Measurements from ENCODE around the gene JDP2. TPM values are rescaled to one million over a fixed set of nuclear protein-coding genes. Genes with fewer than 3 reads are reported as not detected.

The JDP2 gene
- total RNA-seq, 1 experiment from 2014 or later, result 76.1 TPM

DNA sequence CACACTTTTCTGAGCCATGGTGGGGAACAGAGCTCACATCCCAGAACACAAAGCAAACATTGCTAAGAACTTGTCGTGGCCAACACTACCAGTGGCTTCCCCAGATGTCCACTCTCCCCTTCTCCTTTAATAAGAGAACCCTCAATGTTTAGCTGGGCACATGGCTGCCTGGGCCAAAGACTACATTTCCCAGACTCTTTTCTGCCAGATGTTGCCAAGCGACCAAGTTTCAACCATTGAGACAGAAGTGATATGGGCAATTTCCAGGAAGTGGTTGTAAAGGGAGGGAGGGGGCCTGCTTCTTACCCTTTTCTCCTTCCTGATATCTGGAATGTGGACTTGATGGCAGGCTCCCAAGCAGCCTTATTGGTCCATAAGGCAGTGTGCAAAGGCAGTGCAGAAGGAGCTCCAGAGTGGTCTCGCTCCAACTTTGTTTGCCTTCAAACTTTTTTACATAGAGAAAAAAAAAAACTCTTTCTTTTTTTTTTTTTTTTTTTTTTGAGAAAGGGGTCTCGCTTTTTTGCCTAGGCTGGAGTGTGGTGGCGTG is 24.9 kb upstream of the JDP2 start:
- no peak for DNase-seq
- Histone ChIP-seq H3K9me3 (no peaks in the 10 kb centered on the region), H3K27me3 (no peaks in the 10 kb centered on the region), H3K36me3 (no peaks in the 10 kb centered on the region), H3K4me3 (no peak overlapping the region)

DNA sequence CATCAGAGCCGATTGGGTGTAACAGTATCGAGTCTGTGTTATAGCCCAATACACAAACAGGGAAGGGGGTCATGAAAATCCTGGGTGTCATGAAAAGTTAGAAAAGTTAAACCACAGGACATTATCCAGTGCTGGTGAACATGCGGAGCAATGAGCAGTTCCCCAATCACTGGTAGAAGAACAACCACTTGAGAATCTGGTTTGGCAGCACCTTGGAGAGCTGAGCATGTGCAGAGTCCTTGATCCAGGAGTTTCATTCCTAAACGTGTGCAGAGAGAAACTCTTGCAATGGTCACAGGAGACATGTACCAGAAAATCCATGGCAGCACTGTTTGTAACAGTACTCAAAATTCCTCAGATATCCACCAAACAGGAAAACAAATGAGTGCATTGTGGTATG is 23.0 kb upstream of the JDP2 start:
- DNase-seq, result no peak
- no peaks in the 10 kb centered on the region for H3K36me3 ChIP-seq
- H3K4me3 ChIP-seq, result no peak overlapping the region
- H3K9me3 ChIP-seq, result no peaks in the 10 kb centered on the region
- no peaks in the 10 kb centered on the region for H3K27me3 ChIP-seq

DNA sequence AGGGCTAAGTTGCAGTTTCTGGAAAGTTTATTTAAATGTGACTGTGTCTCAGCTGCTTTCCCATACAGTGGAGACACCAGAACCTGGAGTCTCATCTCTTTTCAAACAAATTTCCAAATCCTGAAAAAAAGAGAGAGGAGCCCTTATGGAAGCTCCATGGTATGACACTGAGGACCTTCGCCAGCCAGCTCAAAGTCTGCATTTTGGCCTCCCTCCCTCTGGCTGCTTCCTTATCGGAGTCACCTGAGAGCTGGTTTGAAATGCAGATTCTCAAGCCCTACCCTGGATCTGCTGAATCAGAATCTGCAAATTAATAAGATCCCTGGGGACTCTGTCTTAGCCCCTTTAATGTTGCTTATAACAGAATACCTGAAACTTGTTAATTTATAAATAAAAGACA is 21.7 kb upstream of the JDP2 start:
- DNase-seq, result no peak
- Histone ChIP-seq H3K27me3 (no peaks in the 10 kb centered on the region), H3K4me3 (no peak overlapping the region), H3K36me3 (no peaks in the 10 kb centered on the region), H3K9me3 (no peaks in the 10 kb centered on the region)

DNA sequence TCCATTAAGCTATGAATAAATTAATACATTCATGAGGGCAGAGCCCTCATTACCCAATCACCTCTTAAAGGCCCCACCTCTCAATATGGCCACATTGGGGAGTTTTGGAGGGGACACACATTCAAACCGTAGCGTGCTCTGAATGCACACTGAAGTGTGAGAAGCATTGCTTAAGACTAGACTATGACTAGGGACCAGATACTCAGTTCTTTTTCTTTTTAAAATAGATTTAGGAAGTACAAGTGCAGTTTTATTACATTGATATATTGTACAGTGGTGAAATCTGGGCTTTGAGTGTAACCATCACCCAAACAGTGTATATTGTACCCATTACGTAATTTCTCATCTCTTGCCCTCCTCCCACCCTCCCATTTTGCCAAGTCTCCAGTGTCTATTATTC is 21.0 kb upstream of the JDP2 start:
- Histone ChIP-seq H3K36me3 (no peaks in the 10 kb centered on the region), H3K4me3 (no peak overlapping the region), H3K9me3 (no peaks in the 10 kb centered on the region), H3K27me3 (no peaks in the 10 kb centered on the region)
- DNase-seq, result no peak

DNA sequence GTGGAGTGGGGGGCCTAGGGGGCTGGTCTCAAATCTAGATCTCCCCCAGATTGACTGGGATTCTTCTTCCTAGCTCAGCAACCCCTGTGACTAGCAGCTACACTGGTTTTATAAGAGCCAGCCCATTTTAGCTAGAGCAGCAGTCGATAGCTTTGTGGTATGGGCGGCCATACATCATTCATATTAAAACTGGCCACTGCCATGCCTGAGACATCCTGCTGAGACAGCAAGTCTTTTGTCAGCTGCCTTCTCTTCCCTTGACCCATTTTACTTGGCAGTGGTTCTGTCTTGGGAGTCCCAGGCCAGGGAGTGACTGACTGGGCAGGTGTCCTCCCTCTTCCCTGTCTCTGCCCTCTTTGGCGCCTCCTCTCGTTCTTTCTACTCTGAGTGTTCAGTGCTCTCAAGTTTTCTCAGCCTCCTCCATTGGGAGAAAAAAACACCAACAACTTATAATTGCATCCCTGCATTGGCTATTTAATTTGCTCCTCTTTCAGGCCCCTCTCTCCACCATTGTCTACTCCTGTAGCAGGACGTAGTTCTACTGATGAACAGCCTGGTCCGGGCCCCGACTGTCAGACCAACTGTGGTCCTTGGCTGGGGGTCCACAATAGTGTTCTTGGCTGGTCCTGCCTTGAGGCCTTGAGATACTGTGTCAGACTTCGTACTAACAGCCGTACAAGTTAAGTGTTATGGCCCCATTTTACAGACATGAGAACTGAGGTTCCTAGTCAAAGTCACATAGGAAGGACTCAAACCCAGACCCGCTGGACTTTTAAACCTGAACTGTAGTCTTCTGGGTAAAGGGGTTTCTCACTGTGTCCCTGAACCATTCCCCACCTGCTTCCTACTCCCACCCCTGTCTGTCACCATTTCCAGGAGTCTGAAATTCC is 18.3 kb upstream of the JDP2 start:
- no peak overlapping the region for H3K4me3 ChIP-seq
- H3K9me3 ChIP-seq, result no peaks in the 10 kb centered on the region
- no peaks in the 10 kb centered on the region for H3K27me3 ChIP-seq
- DNase-seq, result no peak
- no peaks in the 10 kb centered on the region for H3K36me3 ChIP-seq

DNA sequence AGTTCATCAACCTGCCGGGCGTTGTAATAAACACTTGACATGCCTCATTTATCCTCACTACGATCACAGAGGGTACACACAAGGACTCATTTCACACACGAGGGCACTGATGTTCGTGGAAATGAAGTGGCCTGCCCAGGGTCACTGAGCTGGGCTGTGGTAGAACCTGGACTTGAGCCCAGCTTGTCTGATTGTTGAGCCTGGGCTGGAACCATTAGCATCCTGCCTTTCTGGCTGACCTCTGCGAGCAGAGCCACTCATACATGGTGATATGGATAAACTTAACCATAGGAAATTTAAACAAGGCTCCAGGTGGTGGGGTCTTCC is 16.6 kb upstream of the JDP2 start:
- no peak for DNase-seq
- Histone ChIP-seq H3K27me3 (no peaks in the 10 kb centered on the region), H3K9me3 (no peaks in the 10 kb centered on the region), H3K4me3 (no peak overlapping the region), H3K36me3 (no peaks in the 10 kb centered on the region)

DNA sequence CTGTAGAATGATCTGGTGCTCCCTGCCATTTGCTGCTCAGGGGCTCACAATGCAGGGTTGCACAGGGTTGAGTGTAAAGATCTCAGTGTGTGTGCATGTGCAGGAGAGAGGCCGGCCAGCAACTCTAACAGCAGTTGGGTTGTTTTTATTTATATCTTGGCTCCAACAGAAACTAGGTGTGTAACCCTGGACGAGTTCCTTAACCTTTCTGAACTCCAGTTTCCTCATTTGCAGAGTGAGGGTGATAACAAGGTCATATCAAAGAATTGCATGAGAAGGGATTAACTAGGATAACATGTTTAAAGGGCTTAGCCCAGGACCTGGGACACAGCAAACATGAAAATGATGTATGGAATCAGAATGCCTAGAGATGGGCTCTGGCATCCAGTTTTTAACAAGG is 14.8 kb upstream of the JDP2 start:
- no peak overlapping the region for H3K4me3 ChIP-seq
- no peaks in the 10 kb centered on the region for H3K27me3 ChIP-seq
- no peaks in the 10 kb centered on the region for H3K36me3 ChIP-seq
- DNase-seq, result no peak
- no peaks in the 10 kb centered on the region for H3K9me3 ChIP-seq

DNA sequence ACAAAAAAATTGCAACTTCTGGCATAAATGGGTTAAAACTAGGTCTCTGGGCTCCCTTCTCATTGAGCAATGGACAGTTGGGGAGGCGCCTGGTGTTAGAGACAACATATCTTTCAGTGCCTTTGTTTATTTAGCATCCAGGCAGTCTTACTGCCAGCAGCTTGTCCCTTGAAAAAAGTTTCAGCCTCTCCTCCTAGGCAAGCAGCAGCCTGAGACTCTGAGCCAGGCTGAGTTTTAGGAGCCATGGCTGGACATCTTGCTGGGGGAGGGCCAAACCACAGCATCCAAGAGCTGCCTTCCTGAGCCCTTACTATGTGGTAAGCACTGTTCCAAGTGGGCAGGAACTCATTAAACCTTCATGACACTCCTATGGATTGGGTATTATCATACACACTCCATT is 10.1 kb upstream of the JDP2 start:
- Histone ChIP-seq H3K36me3 (no peaks in the 10 kb centered on the region), H3K4me3 (no peak overlapping the region), H3K27me3 (no peaks in the 10 kb centered on the region), H3K9me3 (no peaks in the 10 kb centered on the region)
- DNase-seq, result peak; percentile 19

DNA sequence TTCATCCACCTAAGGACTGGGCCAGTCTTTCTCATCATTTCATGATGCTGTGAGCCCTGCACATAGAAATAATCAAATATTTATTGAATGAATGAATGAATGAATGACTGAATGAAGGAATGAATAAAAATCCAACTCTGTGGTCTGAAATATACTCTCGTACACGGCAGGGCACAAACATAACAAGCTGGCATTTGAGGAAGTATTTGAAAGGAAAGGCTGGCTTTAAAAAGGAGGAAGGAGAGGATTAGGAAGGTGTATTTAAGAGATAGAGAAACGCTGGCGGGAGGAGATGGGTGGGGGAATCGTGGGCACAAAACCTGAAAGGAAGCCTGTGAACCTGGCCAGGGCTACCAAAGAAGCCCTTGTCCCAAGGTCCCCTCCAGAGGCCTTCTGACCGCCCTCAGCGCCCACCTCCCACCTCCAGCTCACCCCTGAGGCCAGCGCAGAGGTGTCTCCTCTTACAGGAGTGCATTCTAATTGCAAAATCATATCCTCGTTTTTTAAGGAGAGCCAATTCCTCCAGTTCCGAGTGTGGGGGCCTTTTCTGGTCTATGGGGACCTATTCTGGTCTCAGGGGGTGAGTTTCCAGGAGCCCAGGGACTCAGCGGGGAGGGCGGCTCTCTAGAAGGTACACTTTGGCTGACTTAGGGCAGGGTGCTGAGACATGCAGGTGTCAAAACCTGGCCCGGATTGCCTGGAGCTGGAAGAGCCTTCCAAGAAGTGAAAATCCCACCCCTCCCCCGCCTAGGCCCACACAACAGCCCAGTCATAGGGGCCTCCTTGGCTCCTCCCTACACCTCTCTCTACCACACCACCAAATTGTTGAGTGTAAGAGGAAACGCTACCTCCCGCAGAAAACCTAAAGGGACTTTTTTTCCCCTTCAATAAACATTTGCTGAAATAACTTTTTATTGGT is 8.7 kb upstream of the JDP2 start:
- DNase-seq, result no peak
- H3K9me3 ChIP-seq, result no peaks in the 10 kb centered on the region
- no peaks in the 10 kb centered on the region for H3K27me3 ChIP-seq
- no peak overlapping the region for H3K4me3 ChIP-seq
- H3K36me3 ChIP-seq, result no peaks in the 10 kb centered on the region

DNA sequence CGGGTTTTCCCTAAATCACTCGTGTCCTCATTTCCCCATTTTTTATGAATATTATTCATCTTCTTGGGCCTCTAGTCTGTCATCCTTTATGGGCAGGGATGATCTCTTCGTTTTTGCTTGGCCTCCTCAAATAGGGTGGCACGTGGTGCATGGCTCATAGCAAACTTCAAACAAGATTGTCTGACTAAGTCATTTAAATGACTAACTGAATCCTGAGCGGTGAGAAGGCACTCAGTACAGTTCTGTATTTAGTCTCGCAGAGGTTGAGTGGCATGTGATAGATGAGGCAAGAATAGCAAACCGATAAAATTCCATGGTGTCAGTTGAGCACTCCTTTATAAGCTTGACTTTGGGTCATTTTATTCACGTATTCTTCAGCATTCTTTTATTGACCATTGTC is 5.7 kb upstream of the JDP2 start:
- Histone ChIP-seq H3K4me3 (no peak overlapping the region), H3K27me3 (no peaks in the 10 kb centered on the region), H3K9me3 (no peaks in the 10 kb centered on the region), H3K36me3 (no peaks in the 10 kb centered on the region)
- peak; percentile 66 for DNase-seq

DNA sequence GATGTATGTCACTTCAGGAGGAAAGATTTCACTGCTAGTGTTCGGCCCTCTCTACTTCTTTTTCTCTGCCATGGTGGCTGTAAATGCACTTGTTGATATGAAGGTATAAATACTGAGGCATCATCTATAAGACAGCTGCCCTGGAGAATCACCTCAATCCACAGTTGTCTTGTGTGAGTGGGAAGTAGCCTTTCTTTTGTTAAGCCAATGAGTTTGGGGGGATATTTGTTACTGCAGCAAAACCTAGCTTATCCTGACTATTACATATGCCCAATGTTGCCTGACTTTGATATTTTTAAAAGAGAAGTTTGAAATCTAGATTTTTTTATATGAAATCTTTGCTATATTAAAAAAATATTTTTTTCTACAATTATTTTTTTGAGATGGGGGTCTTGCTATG is 3.3 kb upstream of the JDP2 start:
- H3K36me3 ChIP-seq, result no peaks in the 10 kb centered on the region
- H3K4me3 ChIP-seq, result no peak overlapping the region
- no peaks in the 10 kb centered on the region for H3K9me3 ChIP-seq
- DNase-seq, result no peak
- H3K27me3 ChIP-seq, result no peaks in the 10 kb centered on the region

DNA sequence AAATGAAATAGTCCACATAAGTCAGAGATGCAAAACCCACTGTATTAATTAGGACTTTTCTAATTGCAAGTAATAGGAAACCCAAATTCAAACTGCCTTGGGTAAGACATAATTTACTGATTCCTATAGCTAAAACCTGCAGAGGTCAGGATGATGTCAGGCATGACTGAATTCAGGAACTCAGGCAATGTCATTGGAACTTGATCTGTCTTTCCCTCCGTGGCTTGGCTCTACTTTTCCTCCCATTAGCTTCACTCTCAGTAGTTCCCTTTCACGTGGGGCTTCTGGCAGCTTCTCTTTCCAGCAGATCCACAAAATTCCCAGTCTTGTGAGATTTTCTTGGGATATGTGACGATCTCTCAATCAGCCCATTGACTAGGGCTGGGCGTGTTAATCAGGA is 2.4 kb upstream of the JDP2 start:
- no peak for DNase-seq
- Histone ChIP-seq H3K27me3 (no peaks in the 10 kb centered on the region), H3K36me3 (no peaks in the 10 kb centered on the region), H3K9me3 (no peaks in the 10 kb centered on the region), H3K4me3 (no peak overlapping the region)

DNA sequence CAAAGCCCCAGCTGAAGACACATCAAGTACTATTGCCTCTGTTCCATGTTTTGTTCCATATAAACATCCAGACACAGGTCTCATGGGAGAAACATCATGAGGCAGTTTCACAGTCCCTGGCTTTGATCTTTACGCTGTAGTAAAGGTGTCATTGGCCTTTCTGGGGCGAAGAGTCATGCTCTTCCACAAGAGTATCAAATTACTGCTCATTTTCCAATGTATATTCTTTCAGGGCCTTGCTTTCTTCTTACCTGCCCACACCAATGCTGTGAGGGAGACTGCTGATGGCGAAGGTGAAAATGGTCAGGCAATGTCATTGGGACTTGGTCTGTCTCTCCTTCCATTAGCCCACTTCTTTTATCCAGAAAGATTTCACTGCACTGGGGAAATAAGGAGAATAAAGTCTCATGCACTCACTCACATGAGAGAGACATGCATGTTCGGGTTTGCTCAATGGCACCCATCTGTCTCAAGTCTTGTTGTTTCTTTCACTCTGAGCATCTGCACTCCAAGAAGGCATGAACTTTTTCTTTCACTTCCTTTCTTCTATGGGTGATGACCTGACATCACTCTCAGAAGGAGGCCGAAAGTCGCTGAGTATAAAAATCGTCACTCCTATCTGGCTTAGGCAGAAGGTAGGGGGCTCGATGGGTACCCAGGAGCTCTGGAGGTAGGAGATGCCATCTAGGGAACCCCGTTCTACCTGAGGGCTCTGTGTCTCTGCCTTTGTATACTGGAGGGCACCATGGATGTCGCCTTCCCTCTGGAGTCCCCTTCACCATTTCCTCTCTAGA is 1.3 kb upstream of the JDP2 start:
- no peaks in the 10 kb centered on the region for H3K9me3 ChIP-seq
- no peak for DNase-seq
- H3K4me3 ChIP-seq, result no peak overlapping the region
- no peaks in the 10 kb centered on the region for H3K27me3 ChIP-seq
- H3K36me3 ChIP-seq, result peaks cover 3% of the 10 kb centered on the region

DNA sequence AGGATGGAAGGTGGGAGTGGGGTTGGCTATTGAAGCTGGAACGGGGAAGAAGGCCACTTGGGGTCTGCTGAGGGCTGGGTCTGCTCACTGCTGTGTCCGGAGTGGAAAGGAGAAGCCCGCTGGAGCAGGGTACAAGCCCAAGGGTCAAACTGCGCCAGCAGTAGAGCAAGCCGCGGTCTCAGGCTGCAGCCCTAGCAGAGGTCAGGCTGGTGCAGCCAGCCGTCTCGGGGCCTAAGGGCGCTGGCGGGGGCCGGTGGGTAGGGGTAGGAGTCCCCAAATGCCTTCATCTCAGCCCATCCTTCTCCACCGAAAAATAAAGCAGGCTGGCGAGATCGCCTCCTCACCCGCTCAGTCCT is 718 bp upstream of the JDP2 start:
- H3K9me3 ChIP-seq, result no peaks in the 10 kb centered on the region
- H3K27me3 ChIP-seq, result no peaks in the 10 kb centered on the region
- no peak for DNase-seq
- peaks cover 3% of the 10 kb centered on the region for H3K36me3 ChIP-seq
- H3K4me3 ChIP-seq, result peak overlapping the region; percentile 58

DNA sequence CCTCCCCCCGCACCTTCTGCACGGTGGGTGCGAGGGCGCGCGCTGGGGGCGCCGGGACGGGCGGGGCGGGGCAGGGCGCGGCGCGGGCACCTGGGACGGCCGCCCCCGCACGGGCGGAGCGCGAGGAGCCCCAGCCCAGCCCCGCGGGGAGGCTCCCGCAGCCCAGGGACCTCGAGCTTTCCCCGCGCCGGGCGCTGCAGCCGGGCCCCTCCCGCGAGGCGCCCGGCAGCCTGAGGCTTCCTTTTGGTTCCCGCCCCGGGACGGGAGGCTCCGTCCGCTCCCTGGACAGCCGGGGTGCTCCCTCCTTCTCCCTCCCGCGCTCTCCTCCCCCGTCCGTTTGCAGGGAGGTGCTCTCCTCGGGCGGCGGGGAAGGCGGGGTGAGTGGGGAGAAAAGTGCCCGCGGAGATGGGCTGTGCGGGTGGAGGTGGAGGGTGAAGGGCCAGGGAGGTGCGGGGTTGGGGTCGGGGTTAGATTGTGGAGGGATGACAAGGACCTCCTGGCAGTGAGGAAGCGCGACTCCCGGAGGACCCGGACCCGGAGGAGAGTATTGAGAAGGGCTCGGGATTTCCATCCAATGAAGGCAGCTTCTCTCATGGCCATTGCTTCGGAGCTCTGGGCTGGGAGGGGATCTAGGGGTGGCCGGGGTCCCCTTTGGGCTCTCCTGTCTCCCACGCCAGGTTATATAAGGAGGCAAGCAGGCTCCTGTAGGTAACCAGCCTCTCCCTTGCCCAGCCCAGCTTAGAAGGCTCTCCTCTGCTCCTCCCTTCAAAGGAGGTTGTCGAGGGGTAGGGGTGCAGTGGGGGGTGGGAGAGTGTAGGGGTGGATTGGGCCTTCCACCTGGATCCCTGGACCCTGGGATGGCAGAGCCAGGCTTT is 645 bp downstream of the JDP2 start:
- Histone ChIP-seq H3K4me3 (peak overlapping the region; percentile 64), H3K36me3 (peaks cover 7% of the 10 kb centered on the region), H3K9me3 (no peaks in the 10 kb centered on the region), H3K27me3 (no peaks in the 10 kb centered on the region)
- peak; percentile 49 for DNase-seq

DNA sequence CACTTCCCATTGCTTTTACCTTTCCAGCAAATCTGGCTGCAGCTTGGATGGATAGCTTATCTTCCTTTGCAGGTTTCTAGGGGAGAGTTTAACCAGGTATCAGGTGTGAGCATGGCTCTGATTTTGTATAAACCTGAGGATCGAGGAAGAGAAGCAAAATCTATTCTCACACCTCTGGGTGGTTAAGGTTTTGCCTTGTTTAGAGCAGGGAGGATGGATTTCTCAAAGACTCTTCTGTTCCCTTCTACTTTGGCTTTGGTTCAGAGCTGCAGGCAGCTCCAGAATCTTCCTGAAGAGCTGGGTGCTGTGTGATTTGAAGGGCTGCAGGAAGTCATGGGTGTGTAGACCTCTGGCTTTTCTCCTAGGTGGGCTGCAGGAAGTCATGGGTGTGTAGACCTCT is 1.7 kb downstream of the JDP2 start:
- Histone ChIP-seq H3K36me3 (peaks cover 15% of the 10 kb centered on the region), H3K4me3 (peak overlapping the region; percentile 64), H3K27me3 (no peaks in the 10 kb centered on the region), H3K9me3 (no peaks in the 10 kb centered on the region)
- no peak for DNase-seq
